Measurements from ENCODE around the gene TGM5.
"Not testable (repeated sequence)": the region's sequence is repeated elsewhere in the genome, so short reads cannot be mapped to it uniquely, and the experiment has no call there.

The TGM5 gene

DNA sequence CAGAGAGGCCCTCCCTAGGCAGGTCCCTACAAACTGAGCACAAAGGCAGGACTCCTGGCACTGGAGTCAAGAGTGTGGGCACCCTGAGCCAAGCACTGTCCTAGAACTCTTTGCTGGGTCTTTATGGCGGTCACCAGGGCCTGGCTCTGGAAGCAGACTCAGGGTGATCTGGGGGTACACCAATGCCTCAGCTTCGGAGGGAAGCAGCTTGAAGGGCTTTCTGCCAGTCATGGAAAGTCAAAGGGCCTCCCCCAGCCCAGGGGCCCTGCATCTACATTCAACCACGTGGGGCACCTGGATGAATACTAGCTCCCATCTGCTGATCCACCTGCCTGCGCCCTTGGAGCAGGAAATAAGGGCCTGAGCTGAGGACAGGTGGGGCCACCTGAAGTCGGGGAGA is 53.3 kb downstream of the TGM5 start:
- no peak for DNase-seq

DNA sequence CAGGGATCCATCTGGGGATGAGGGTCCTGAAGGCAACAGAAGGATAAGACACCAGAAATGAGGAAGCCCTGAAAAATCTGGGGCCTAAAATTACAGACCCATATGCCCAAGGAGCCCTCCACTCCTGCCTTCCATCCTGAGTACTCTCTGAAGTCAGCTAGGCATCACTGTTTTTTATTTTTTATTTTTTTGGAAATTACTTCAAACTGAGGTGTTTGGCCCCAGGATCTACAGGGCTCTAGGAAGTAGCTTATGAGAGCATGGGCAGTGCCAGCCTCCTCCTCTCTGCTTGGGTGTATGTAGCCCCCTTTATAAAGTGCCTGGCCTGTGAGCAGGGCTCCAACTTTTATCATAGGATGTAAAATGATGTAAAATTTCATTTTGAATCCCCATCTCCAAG is 53.8 kb downstream of the TGM5 start:
- DNase-seq = no peak

DNA sequence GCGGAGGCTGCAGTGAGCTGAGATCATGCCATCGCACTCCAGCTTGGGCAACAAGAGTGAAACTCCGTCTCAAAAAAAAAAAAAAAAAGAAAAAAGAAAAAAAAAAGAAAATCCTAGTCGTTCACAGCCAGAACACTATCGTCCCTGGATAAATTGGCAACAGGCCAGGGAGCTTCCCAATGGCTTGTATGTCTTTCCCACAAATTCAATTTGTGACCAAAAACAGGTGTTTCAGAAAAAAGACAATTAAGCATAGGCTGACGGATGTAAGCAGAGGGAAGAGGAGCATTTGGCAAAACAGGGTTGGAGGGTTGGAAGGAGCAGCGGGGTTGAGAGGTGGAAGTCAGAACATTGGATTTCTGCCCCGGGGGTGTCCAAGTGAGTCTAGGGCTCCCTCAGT is 54.4 kb downstream of the TGM5 start:
- DNase-seq = no peak

DNA sequence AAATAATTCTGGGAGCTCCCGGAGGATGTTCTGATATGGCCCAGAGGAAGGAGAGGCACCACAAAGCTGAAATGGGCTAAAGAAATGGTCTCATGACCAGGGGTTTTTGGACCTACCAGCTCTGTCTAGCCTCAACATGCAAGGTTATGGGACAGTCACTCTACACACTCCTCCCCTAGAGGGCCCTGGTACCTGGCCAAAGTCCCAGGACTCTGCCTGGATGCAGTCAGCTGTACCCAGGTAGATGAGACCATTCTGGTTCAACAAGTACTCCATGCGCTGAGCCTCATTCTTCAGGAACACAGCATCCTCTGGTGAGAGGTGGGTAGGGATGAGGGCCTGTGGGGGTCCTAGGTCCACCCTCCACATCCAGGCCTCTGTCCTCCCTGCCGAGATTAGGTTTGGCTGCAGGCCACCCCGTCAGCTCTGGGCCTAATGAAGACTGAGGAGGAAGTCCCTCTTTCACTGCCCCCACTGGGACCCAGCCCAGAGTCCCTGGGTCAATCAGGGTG is 55.4 kb downstream of the TGM5 start:
- no peak for DNase-seq

DNA sequence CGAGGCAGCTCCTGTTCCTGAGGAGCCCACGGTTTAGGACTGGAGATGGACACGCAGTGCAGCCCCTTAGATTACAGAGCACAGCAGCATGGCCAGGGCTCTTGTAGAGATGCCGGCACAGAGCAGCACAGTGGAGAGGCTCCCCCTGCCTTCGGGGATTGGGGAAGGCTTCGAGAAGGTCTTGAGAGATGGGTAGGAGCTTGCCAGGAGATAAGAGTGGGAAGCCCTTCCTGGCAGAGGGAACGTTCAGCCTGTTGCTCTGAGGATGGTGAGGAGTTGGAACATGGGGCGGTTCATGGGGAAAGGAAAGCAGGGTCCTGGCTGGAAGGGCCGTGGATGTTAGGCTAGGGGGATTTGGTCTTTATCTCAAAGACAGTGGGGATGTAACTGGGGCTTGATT is 55.9 kb downstream of the TGM5 start:
- DNase-seq = no peak

DNA sequence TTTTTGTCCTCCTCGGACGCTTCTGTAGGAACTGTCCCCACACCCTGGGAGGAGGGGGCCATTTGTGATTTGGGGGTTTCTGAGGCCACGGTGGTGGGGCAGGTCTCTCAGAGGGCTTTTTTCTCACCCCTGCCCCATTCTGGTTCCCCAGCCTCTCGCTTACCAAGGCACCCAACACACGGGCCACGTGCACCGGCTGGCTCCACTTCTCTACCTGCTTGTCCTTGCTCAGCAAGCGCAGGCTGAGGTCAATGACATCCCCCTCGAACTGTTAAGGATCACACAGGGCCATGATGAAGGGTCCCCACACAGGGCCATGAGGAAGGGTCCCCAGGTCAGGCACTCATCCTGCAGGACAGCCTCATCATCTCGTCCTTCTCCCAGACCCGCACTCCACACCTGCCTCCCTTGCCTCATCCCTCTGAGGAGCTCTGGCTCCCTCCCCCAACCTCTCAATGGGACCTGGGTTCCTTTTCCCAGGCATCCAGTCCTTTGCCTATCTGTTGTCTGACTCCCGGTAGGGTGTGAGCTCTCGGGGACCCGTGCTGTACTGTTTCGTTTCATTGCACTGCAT is 56.5 kb downstream of the TGM5 start:
- DNase-seq = no peak

DNA sequence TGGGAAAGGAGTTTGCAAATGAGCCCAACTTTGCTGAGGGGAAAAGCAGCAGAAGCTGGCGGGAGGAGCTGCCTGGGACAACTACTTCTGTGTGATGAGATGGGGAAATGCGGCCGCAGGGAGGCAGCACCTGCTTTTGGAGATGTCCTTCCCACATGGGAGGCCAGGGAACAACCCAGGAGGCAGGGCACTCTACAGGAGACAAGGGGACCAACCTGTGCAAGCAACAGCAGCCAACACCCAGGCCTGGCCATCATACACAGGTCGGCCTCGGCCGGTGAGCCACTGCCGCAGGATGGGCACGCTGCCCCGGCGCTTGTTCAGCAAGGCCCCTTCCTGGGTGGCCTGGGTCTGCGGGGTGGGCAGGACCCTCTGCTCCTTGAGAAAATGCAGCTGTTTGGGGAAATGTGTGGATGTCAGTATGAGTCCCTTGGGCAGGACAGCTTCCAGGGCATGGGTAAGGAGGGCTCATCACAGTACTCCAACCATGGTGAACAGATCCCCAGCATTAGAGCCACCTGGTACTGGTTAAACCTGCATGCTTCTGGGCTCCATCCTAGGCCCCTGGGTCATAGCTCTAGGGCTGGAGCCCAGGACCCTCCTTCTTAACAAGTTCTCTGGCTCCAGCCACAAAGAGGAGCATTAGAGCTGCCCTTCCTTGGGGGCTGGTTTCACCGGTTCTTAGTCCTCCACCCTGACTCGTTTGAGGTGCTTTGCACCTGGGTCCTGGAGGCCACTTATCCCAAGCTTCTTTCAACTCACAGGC is 57.5 kb downstream of the TGM5 start:
- peak; percentile 55 for DNase-seq

DNA sequence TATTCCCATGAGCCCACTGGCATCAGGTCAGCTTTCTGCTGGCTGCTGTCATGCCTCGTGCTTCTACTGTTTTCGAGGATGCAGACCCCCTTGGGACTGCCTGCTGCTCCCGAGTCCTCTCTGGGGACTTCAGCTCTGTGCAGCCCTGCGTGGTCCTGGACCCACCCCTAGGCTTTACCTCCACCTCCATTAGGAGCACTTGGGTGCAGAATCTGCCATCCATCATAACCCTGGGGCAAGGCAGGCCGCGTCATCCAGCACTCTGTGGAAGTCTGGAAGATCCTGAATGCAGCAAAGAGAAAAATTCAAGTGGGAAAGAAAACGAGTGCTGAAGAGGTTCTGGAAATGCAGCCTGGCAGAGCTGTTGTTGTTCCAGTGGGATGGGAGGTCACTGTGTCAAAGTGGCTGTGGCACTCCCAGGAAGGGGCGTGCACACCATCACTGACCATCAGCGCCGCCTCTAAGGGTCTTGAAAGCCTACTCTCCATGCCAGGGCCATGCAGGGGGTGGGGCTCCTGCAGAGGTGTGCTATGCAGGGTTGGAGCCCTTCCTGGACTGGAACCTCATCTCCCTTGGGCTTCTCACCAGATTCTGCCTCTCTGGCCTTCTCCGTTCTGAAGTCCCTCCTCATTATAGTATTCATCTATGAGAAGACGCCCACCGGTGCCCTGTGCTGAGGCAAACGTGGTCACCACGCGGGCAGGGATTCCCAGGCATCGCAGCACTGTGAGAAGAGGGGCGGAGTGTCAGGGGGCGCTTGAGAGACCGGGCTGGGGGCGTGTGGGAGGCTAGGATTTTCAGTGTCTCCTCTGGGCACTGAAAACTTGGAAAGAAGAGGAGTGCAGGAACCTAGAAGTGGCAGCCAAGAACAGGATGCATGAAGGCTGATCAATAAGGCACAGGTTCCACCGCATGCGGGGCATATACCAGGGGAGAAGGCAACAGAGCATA is 58.4 kb downstream of the TGM5 start:
- DNase-seq = no peak

DNA sequence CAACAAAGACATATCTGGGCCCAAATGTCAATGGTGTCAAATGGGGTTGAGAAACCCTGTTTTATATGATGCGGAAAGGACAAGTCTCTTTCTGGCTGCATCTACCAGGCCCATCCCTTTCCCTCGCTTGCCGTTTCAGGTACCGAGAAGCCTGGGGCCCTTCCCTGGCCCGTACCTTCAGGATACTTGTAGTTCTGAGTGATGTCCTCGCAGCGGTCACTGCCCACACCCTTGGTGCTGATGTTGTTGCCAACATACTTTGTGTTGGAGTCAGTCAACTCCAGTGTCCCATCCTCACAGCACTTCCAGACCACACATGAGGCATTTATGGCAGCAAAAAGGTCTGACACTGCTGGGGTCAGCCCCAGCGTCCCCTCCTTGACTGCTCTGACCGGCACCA is 59.7 kb downstream of the TGM5 start:
- no peak for DNase-seq

DNA sequence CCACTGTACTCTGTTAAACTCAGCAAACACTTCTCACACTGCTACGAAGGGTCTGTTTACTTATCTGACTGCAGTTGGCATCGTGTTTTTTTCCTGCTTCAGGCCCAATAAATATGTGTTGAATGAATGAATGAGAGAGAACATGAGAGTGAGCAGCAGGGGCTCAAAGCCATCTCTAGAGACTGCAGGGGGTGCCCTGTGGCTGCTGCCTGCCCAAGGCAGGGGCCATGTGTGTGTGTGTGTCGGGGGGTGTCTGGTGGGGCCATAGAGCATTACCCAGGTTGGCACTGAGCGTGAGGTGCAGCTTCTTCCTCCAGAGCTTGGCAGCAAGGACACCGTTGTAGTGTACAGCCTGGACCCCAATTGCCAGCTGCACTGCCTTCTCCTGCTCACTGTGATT is 60.7 kb downstream of the TGM5 start:
- no peak for DNase-seq

DNA sequence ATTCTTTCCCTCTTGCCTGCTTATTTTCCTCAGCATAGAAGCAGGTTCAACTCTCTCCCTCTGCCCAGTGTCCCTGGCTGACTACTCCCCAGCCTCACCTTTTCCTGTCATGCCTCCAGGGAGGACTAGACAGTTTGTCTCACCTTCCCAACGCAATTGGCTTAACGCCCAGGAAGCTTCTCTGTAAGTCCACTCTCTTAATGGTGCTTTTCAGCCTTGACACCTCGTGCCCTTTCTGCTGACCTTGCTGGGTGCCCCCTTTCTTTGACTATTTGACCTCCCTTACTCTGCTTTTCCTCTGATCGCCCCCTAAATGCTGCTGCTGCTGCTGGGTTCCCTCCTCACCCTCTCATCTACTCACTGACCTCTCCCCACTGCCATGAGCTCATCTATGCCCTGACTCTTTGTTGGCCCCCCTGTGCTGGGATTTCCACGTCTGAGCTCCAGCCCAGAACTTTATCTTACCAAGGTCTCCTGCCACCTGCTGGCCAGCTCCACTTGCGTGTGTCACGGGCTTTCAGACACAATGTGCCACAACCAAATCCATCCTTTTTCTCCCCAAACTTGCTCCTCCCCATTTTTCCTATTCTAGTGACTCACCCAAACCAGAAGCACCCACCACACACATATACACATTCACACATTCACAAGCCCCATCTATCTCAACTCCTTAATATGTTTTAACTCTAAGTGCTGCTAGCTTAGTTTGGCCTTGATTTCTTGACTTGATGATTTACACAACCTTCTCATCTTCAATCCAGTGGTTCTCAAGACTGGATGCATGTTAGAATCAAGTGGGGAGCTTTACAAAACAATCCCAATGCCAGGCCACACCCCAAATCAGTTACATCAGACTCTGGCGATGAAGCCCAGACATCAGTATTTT is 62.5 kb downstream of the TGM5 start:
- DNase-seq = peak; percentile 72

DNA sequence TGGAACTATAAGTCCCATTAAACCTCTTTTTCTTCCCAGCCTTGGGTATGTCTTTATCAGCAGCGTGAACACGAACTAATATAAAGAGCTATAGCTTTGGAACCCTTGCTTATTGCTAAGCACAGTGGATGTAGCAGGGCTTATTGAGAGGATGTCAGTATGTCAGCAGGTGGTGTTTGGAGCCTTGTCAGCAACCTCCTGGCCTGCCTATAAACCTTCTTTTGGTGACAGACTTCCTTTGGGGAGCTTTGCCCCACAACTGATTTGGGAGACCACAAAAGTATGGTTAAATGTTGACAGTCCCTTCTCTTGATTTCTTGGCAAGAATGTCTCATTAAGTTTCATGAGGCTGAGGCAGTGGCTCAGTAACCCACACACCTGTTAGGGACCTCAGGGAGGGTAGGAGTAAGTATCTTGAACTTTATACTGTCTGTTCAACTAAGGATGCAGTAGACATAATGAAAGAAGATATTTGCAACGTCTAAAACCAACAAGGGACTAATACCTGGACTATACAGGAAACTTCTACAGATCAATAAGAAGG is 66.7 kb downstream of the TGM5 start:
- no peak for DNase-seq

DNA sequence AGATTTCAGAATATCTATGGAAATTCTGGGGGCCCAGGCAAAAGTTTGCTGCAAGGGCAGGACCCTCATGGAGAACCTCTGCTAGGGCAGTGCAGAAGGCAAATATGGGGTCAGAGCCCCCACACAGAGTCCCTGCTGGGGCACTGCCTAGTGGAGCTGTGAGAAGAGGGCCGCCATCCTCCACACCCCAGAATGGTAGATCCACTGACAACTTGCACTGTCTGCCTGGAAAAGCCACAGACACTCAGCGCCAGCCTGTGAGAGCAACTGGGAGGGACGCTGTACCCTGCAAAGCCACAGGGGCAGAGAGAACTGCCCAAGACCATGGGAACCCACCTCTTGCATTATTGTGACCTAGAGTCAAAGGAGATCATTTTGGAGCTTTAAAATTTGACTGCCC is 67.7 kb downstream of the TGM5 start:
- DNase-seq = no peak

DNA sequence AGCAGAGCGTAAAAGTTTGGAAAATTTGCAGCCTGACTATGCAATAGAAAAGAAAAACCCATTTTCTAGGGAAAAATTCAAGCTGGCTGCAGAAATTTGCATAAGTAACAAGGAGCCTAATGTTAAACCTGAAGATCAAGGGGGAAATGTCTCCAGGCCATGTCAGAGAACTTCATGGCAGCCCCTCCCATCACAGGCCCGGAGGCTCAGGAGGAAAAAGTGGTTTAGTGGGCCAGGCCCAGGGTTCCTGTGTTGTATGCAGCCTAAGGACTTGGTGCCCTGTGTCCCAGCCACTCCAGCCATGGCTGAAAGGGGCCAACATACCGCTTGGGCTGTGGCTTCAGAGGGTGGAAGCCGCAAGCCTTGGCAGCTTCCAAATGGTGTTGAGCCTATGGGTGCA is 68.2 kb downstream of the TGM5 start:
- DNase-seq = not testable (repeated sequence)

DNA sequence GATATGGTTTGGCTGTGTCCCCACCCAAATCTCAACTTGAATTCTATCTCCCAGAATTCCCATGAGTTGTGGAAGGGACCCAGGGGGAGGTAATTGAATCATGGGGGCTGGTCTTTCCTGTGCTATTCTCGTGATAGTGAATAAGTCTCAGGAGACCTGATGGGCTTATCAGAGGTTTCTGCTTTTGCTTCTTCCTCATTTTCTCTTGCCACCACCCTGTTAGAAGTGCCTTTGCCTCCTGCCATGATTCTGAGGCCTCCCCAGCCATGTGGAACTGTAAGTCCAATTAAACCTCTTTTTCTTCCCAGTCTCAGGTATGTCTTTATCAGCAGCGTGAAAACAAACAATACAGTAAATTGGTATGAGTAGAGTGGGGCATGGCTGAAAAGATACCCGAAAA is 69.0 kb downstream of the TGM5 start:
- DNase-seq = not testable (repeated sequence)

DNA sequence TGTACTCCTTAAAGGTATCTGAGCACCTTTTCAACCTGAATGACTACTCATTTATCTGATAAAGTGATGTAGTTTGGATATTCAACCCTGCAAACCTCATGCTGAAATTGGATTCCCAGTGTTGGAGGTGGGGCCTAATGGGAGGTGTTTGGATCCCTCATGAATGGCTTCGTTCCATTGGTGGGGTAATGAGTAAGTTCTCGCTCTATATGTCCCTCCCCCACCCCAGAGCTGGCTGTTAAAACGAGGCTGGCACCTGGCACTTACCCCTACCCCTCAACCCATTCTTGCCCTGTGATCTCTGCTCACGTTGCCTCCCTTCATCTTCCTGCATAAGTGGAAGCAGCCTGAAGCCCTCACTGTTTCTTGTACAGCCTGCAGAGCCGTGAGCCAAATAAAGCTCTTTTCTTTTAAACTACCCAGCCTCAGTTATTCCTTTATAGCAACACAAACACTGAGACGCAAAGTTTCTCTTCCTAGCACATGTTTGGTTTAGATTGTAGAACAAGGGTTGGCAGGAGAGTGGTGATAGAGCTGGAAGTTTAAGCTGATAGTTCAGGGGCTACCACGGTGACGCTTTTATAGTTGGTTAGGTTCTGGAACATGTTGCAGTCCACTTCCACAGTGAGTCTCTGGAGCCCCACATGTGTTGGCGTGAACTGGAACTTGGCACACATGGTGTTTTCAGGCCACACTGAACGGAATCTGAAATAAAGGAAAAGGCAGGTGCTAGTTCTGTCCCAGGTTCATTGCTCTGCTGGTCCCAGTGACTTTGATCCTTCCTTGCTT is 69.8 kb downstream of the TGM5 start:
- no peak for DNase-seq

DNA sequence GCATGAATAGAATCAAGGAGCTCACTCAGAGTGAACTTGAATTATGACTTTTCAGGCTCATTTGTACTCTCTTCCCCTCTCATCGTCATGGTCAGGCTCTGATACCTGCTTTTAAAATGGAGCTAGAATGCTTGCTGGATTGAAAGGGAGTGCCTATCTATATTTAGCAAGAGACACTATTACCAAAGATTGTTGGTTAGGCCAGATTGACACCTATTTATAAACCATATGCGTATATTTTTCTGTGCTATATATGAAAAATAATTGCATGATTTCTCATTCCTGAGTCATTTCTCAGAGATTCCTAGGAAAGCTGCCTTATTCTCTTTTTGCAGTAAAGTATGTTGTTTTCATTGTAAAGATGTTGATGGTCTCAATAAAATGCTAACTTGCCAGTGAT is 71.9 kb downstream of the TGM5 start:
- DNase-seq = no peak

DNA sequence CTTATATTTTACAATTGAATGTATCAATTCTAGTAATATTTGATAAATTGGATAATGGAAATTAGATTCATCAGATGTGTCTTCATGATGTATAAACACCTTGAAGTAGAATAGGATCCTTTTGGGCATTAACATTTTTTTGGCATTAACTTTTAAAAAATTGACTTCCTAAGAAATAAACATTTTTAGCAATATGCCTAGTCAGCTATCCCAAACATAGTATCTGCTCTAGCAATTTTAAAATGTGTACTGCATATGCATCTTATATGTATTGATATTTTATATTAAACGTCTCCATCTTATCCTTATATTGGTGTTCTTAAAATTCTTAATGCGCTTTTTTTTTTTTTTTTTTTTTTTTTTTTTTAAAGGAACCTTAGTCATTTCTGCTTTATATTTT is 73.0 kb downstream of the TGM5 start:
- no peak for DNase-seq

DNA sequence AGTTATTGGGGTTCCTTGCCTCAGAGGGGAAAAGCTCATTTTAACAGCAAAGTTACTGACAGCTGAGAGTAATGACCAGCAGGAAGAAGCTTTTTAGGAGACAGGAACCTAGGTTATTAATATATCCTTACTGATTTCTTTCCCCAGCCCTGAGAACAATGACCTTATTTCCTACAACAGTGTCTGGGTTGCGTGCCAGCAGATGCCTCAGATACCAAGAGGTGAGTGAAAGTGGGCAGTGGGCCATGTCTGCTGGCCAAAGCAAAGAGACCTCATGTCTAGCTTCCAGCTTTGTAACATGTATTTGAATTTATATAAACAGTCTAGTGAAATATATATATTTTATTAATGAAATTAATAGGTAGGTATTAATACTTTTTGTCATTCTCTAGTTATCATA is 76.5 kb downstream of the TGM5 start:
- no peak for DNase-seq

DNA sequence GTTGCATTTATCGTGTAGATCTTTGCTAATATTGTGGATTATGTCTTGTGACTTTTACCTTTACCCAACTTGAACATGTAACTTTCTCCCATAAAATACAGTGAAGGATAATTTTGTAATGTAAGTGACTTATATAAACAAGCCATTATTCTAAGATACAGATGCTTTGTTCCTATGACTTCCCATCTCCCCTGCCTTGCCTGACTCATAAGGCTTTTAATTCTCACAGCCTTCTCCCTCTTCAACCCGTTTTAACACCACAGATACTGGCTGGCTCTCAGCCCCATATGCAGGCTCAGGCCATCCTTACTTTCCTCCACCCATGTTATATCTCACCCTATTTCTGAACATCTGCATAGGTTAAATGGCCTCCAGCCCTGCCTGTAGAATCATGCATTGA is 77.4 kb downstream of the TGM5 start:
- DNase-seq = peak; percentile 41

DNA sequence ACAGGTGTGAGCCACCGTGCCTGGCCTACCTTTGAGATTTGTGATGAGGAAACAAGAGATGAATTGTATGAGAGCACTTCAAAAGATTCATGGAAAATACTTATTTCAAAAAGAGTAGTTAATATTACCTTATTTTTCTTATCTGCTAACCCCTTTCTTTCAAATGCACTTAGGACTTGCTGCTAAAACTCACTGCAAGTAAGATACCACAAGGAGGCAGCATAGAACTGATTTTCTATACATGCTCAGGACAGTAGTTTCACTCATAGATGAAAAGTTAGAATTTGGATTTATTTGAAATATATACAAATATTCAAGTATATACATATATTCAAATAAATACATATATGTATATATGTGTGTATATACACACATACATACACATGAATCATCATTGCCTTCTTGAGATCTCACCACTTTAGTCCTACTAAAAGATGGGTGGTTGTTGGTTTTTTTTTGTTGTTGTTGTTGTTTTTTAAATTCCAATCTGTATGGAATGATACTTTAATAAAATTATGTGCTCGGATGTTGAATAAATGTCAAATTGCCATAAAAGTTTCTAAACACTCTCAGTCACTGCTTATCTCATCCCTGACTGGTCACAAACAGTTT is 79.1 kb downstream of the TGM5 start:
- peak; percentile 77 for DNase-seq
